Measurements from ENCODE around the gene WDR18. TPM values are rescaled to one million over a fixed set of nuclear protein-coding genes. Genes with fewer than 3 reads are reported as not detected.

WDR18 gene
- total RNA-seq, 1 experiment from 2014 or later: 94.7 TPM

- peaks cover 14 to 31% (median 31%) of the 10 kb centered on the region in 3 experiments; a peak in 6 of 7 replicates for H3K36me3 Mint-ChIP-seq (ENCODE audit: insufficient read depth in 1 of 3, low read depth in 3 of 3)
Observed at GRCh38 chr19:944663-945241, 39.4 kb upstream of the WDR18 start.

More at GRCh38 chr19:944663-945241, 39.4 kb upstream of the WDR18 start:
- TF ChIP-seq CTCF (conservative IDR thresholded peaks at IDR 0.05): no peak
- no peak overlapping the region for H3K23ac ChIP-seq (ENCODE audit: insufficient read length, low read depth, low read length)
- no peak overlapping the region for H3T11ph ChIP-seq (ENCODE audit: low read length)
- no peak overlapping the region for H3K18ac ChIP-seq (ENCODE audit: insufficient read length, low read depth, low read length)
- Mint-ChIP-seq H3K9me3 (no peaks in the 10 kb centered on the region), H3K27me3 (ENCODE audit: low read depth) (no peaks in the 10 kb centered on the region; the same call in 1 of the 2 replicates), H3K27ac (peak overlapping the region in 1 of 3 experiments; percentile 72; a peak in 2 of 7 replicates), H3K4me3 (no peak overlapping the region), H3K4me1 (no peaks in the 10 kb centered on the region)
- H3K56ac ChIP-seq (ENCODE audit: insufficient read length, low read depth, low read length): no peak overlapping the region
- H3K14ac ChIP-seq (ENCODE audit: insufficient read depth, low read length): no peak overlapping the region
- no peaks in the 10 kb centered on the region for H3K4me1 ChIP-seq (ENCODE audit: insufficient read depth, low read length)
- no peaks in the 10 kb centered on the region for H3K23me2 ChIP-seq (ENCODE audit: insufficient read length, low read depth, low read length, poor library complexity, severe bottlenecking)
- no peak overlapping the region for H3K4me2 ChIP-seq (ENCODE audit: insufficient read depth, insufficient read length, low read length)
- no peak overlapping the region for H3K27ac ChIP-seq (ENCODE audit: insufficient read length, low read depth, low read length)
- no peak overlapping the region for H4K91ac ChIP-seq (ENCODE audit: insufficient read length, low read depth, low read length)
- WGBS (ENCODE audit: extremely low coverage, insufficient read length, low lambda C conversion rate): no CpG with 5 or more reads among the region's 22 CpGs
- no peaks in the 10 kb centered on the region for H3K27me3 ChIP-seq (ENCODE audit: insufficient read depth, low read length)
- H2AFZ ChIP-seq (ENCODE audit: low read length): no peak overlapping the region
- H4K20me1 ChIP-seq (ENCODE audit: control insufficient read depth, insufficient read depth, insufficient read length): peaks cover 12% of the 10 kb centered on the region
- no peak overlapping the region for H3K9ac ChIP-seq (ENCODE audit: extremely low read depth, insufficient read length, low read length)
- no peaks in the 10 kb centered on the region for H3K79me1 ChIP-seq (ENCODE audit: insufficient read depth, low read depth, low read length, poor library complexity, severe bottlenecking)
- no peak overlapping the region for H4K8ac ChIP-seq (replicated peaks; ENCODE audit: insufficient read length, low read depth, low read length)
- no peak overlapping the region for H3K4ac ChIP-seq (ENCODE audit: low read depth, low read length)
- no peak overlapping the region for H2BK5ac ChIP-seq (ENCODE audit: insufficient read length, low read length)
- H2BK120ac ChIP-seq (ENCODE audit: low read depth, low read length, poor library complexity, severe bottlenecking): no peak overlapping the region
- no peak overlapping the region for H2BK20ac ChIP-seq (ENCODE audit: low read depth, low read length, poor library complexity, severe bottlenecking)
- H3K79me2 ChIP-seq (ENCODE audit: insufficient read depth, low read length): peaks cover 2% of the 10 kb centered on the region; the same call in 1 of the 2 replicates
- no peak for DNase-seq
- H2AK5ac ChIP-seq (ENCODE audit: insufficient read length, low read length): no peak overlapping the region
- no peaks in the 10 kb centered on the region for H3K9me3 ChIP-seq (ENCODE audit: control insufficient read depth, low read depth, low read length)
- H4K5ac ChIP-seq (ENCODE audit: insufficient read length, low read depth, low read length): no peak overlapping the region
- no peak overlapping the region for H2BK12ac ChIP-seq (ENCODE audit: insufficient read length, low read depth, low read length)
- no peak overlapping the region for H2BK15ac ChIP-seq (ENCODE audit: low read depth, low read length)

Data from H9 (cell line).